Astrocyte of the spinal cord (primary cell): Measurements from ENCODE around the gene SCN10A.

ENCODE experiments used
- DNase-seq: peaks from one replicate; pipeline ENCODE4 v3.0.0; 2011; ENCODE audit warnings: low read depth, low spot score
- H3K4me3 ChIP-seq: 2 replicates; pipeline ENCODE4 v1.5.1; 2011; ENCODE audit warnings: low read depth, mild to moderate bottlenecking, low read length, moderate library complexity
- CTCF ChIP-seq: IDR thresholded peaks from 2 replicates; pipeline ENCODE4 v1.5.1; 2012; ENCODE audit warnings: low read depth, mild to moderate bottlenecking, low read length, inconsistent platforms
- in situ Hi-C: cut with HindIII; loops from 2 replicates; pipeline ENCODE4 v1.10.0; 2017; ENCODE audit warnings: low sequenced_read_pairs

Gene SCN10A

GRCh38 chr3:38816026-38816425 lies at the start of gene SCN10A:
Gene SCN10A, minus strand, starts transcription at chr3:38816217. Its CDS starts 22,207 bp downstream, at chr3:38794010.
- TF ChIP-seq CTCF = no peak
- in situ Hi-C loops = no loop called here
- H3K4me3 ChIP-seq = no peak within 1 kb of the TSS
- no peak for DNase-seq

- TF ChIP-seq CTCF = no peak
- in situ Hi-C loops = no loop called here
- no peak overlapping the region for H3K4me3 ChIP-seq
- DNase-seq = no peak
Observed at GRCh38 chr3:38853011-38853410, 37.0 kb upstream of the SCN10A start.

DNA sequence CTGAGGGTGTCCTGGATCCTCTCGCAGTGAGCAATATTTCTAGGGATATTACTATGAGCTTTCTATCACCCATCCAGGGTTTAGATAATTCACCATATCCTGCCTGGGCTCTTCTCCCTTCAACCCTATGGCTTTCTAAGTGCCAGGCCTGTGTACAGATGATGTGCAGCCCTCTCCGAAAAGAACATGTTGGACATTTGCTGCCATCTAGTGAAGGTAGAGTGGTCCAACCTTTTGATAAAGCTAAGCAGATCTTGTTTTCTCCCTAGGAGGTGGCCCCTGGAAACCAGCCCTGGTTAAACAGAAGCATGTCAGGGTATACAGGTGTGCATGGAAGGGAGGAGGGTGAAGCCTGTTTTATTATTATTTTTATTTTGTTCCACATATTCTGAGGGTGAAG lies 27.9 kb upstream of the SCN10A start:
- in situ Hi-C loops = no loop called here
- H3K4me3 ChIP-seq = no peak overlapping the region
- peak; percentile 57 for TF ChIP-seq CTCF
- DNase-seq = peak; percentile 68

- no peak for TF ChIP-seq CTCF
- no peak overlapping the region for H3K4me3 ChIP-seq
- in situ Hi-C loops = no loop called here
- DNase-seq = no peak
Observed at GRCh38 chr3:38842266-38842965, 26.4 kb upstream of the SCN10A start.

DNA sequence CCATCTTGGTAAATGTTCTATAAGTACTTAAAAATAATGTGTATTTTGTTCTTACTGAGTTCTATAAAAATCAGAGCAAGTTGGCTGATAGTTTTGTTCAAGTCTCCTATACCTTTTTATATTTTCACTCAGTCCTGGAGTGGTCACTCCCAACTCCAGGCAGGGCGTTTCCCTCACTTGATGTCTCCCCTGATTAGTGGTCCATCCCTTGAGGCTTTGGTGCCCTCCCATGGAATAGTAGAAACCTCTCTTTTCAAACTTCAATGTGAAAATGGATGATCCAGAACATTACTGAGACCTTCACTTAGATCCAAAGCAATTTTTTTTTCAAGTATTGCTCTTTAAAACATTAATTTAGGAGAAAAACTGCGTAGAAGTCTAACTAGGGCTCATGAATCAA lies 25.0 kb upstream of the SCN10A start:
- no peak for DNase-seq
- TF ChIP-seq CTCF = peak; percentile 19
- no peak overlapping the region for H3K4me3 ChIP-seq
- in situ Hi-C loops = no loop called here

DNA sequence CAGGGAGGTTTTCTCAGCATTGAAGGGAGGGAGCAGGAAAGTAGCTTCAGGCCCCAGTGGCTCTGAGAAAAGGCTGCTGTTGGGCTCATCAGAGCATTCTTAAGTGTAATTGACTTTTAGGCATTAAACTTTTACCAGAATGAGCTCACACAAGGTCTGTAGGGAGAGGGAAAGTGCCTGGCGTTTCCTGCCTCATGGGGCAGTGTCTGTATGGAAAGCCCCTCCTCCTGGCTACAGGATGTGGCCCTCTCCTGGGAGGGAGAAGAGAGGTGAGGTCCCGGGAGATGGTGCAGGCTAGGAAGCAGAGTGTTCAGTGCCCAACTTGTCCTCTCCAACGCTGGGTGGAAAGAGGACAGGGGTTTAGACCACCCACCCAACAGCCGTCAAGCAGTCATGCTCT lies 21.3 kb upstream of the SCN10A start:
- no peak for DNase-seq
- no peak for TF ChIP-seq CTCF
- H3K4me3 ChIP-seq = no peak overlapping the region
- in situ Hi-C loops = no loop called here
